Liver (tissue), 9 donors: Measurements from ENCODE around the gene TMBIM1. TPM values are rescaled to one million over a fixed set of nuclear protein-coding genes. Genes with fewer than 3 reads are reported as not detected.

ENCODE experiments used
- DNase-seq: peaks from one replicate; pipeline ENCODE4 v3.0.0-alpha.2; 2017; ENCODE audit warnings: low spot score
- H3K27ac ChIP-seq, 2 donors: one replicate each; pipeline ENCODE4 v1.7.0; 2013; ENCODE audit warnings: inconsistent platforms in 2 of 2, low read length in 2 of 2, control low read depth in 1 of 2, low read depth in 1 of 2, mild to moderate bottlenecking in 1 of 2
- H3K27me3 ChIP-seq, 4 donors: one replicate each; pipeline versions ENCODE4 v1.6.1 to v1.7.0; 2013; ENCODE audit warnings: low read length in 3 of 4, inconsistent platforms in 1 of 4, mild to moderate bottlenecking in 1 of 4, moderate library complexity in 1 of 4; ENCODE audit not compliant: control insufficient read depth in 4 of 4, insufficient read depth in 4 of 4
- H3K36me3 ChIP-seq, 4 donors: one replicate each; pipeline versions ENCODE4 v1.6.1 to v1.7.0; 2013; ENCODE audit warnings: low read length in 3 of 4, mild to moderate bottlenecking in 3 of 4, low read depth in 1 of 4, moderate library complexity in 1 of 4; ENCODE audit not compliant: control insufficient read depth in 4 of 4, insufficient read depth in 3 of 4
- H3K4me1 ChIP-seq, 4 donors: one replicate each; pipeline versions ENCODE4 v1.6.1 to v1.7.0; 2013; ENCODE audit warnings: low read length in 3 of 4, mild to moderate bottlenecking in 3 of 4, moderate library complexity in 1 of 4; ENCODE audit not compliant: control insufficient read depth in 4 of 4, insufficient read depth in 4 of 4
- H3K4me3 ChIP-seq, 3 donors: one replicate each; pipeline versions ENCODE4 v1.6.1 to v1.7.0; 2013; ENCODE audit warnings: low read length in 3 of 3, control low read depth in 1 of 3, low read depth in 1 of 3, mild to moderate bottlenecking in 1 of 3
- H3K9ac ChIP-seq, 2 donors: one replicate each; pipeline ENCODE4 v1.7.0; 2013; ENCODE audit warnings: low read length in 2 of 2, mild to moderate bottlenecking in 2 of 2, moderate library complexity in 2 of 2, control low read depth in 1 of 2, low read depth in 1 of 2
- H3K9me3 ChIP-seq, 4 donors: one replicate each; pipeline versions ENCODE4 v1.6.1 to v1.7.0; 2013; ENCODE audit warnings: low read length in 3 of 4; ENCODE audit not compliant: control insufficient read depth in 4 of 4
- EGR1 ChIP-seq, 2 donors: IDR thresholded peaks; 2 replicates each; pipeline ENCODE4 v1.6.1; 2016 to 2018; ENCODE audit warnings: antibody characterized with exemption in 2 of 2, low read depth in 2 of 2
- FOXA1 ChIP-seq: IDR thresholded peaks from 2 replicates; pipeline ENCODE4 v1.6.1; 2016; ENCODE audit warnings: antibody characterized with exemption
- FOXA2 ChIP-seq: IDR thresholded peaks from 2 replicates; pipeline ENCODE4 v1.6.1; 2016; ENCODE audit warnings: antibody characterized with exemption
- GABPA ChIP-seq, 2 donors: IDR thresholded peaks in 1 of 2; conservative IDR thresholded peaks in 1 of 2; 2 replicates each; pipeline ENCODE4 v1.6.1; 2016; ENCODE audit warnings: antibody characterized with exemption in 2 of 2, mild to moderate bottlenecking in 1 of 2, moderate library complexity in 1 of 2
- HNF4A ChIP-seq, 2 donors: conservative IDR thresholded peaks; 2 replicates each; pipeline ENCODE4 v1.6.1; 2016; ENCODE audit warnings: antibody characterized with exemption in 2 of 2, mild to moderate bottlenecking in 2 of 2
- HNF4G ChIP-seq: IDR thresholded peaks from 2 replicates; pipeline ENCODE4 v1.6.1; 2016; ENCODE audit warnings: antibody characterized with exemption
- JUND ChIP-seq, 2 donors: IDR thresholded peaks; 2 replicates each; pipeline ENCODE4 v1.6.1; 2016; ENCODE audit warnings: antibody characterized with exemption in 2 of 2
- NR2F2 ChIP-seq: IDR thresholded peaks from 2 replicates; pipeline ENCODE4 v1.6.1; 2016; ENCODE audit warnings: antibody characterized with exemption
- RAD21 ChIP-seq, 2 donors: IDR thresholded peaks; 2 replicates each; pipeline ENCODE4 v1.6.1; 2016; ENCODE audit warnings: antibody characterized with exemption in 2 of 2, mild to moderate bottlenecking in 2 of 2
- RXRA ChIP-seq, 2 donors: IDR thresholded peaks; 2 replicates each; pipeline ENCODE4 v1.6.1; 2017 to 2018; ENCODE audit warnings: antibody characterized with exemption in 2 of 2, mild to moderate bottlenecking in 1 of 2
- SP1 ChIP-seq: IDR thresholded peaks from 2 replicates; pipeline ENCODE4 v1.6.1; 2018; ENCODE audit warnings: antibody characterized with exemption, mild to moderate bottlenecking
- TAF1 ChIP-seq: conservative IDR thresholded peaks from 2 replicates; pipeline ENCODE4 v1.6.1; 2016; ENCODE audit warnings: antibody characterized with exemption, mild to moderate bottlenecking
- YY1 ChIP-seq: IDR thresholded peaks from 2 replicates; pipeline ENCODE4 v1.6.1; 2016; ENCODE audit warnings: antibody characterized with exemption, mild to moderate bottlenecking
- WGBS: extraction: QIAGEN DNeasy Blood & Tissue Kit; methylation state at CpG from one replicate; pipeline ENCODE4 v1.1.7; 2013; 5-methylcytosine and 5-hydroxymethylcytosine counted together
- polyA plus RNA-seq, 2 donors: library from polyadenylated mRNA; stranded (reverse) in 1 of 2; unstranded in 1 of 2; fragments of 200-250 nt in 1 of 2; fragments of >200 nt in 1 of 2; fragmentation: Nextera tagmentation in 1 of 2; extraction: Ambion mirVana in 1 of 2; gene quantifications; one replicate each; pipeline versions ENCODE4 v1.2.1 to v1.2.3, GENCODE V29; 2013 to 2015
- total RNA-seq, 2 donors: library from RNA; depleted of rRNA; stranded (reverse); fragments of >200 nt; gene quantifications; one replicate each; pipeline ENCODE4 v1.2.3, GENCODE V29; 2014
- TF ChIP-seq, protein P1 (sequence below): IDR thresholded peaks from 2 replicates; pipeline ENCODE4 v1.6.1; 2016; ENCODE audit warnings: antibody characterized with exemption
- TF ChIP-seq, protein P2 (sequence below): IDR thresholded peaks from 2 replicates; pipeline ENCODE4 v1.6.1; 2016; ENCODE audit warnings: antibody characterized with exemption
- TF ChIP-seq, protein P3 (sequence below): IDR thresholded peaks from 2 replicates; pipeline ENCODE4 v1.6.1; 2016; ENCODE audit warnings: antibody characterized with exemption
- TF ChIP-seq, protein P4 (sequence below): fragments of 150-350 bp; IDR thresholded peaks from 2 replicates; pipeline ENCODE4 v1.5.1; 2017; ENCODE audit warnings: improper control_type of control experiment, low read depth, low read length; ENCODE audit not compliant: missing input control
- donor health status: healthy.
- donor health status: healthy.
- donor health status: healthy.
- donor health status: healthy.
- donor health status: healthy.

Gene TMBIM1
- total and polyA plus RNA-seq, 4 donors = 61.8 to 133 (median 114) TPM

DNA sequence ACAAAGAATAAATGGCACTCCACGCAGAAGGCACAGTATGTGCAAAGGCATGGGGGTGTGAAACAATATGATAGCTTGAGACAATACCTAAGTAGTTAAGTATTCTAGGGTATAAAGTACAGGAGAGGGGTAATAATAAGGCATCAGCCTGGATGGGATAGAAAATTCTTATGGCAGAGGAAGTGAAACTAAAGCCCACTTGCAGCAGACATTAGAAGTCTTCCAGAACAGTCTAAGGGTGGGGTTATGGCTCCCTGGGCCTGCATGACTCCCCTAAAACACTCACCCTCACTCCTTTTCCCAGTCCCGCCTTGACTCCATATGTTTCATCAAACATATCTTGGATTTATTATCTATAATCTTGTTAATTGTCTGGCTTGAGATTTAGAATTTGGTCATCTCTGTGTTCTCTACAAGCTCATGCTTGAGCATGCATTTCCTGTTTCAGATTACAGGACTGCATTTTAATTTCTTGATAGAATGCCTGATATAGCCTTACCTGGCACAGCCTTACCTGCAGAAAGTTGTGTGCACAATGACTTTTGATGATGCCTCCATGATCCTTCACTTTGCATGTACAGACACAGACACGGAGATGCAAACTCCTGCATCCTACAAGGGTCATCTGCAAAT lies 28.5 kb upstream of the TMBIM1 start:
- no peak overlapping the region for H3K9ac ChIP-seq
- WGBS = 92% methylated on average over 3 of the region's 3 CpGs
- no peak overlapping the region for H3K4me3 ChIP-seq
- no peaks in the 10 kb centered on the region for H3K9me3 ChIP-seq
- H3K27ac ChIP-seq = no peak overlapping the region
- no peaks in the 10 kb centered on the region for H3K36me3 ChIP-seq
- H3K4me1 ChIP-seq = peaks cover 3 to 23% (median 15%) of the 10 kb centered on the region in 4 donors
- no peak for DNase-seq
- H3K27me3 ChIP-seq = no peaks in the 10 kb centered on the region
- TF ChIP-seq RAD21 (IDR thresholded peaks at IDR 0.05) = no peak
- TF ChIP-seq TAF1 = no peak
- no peak for TF ChIP-seq YY1
- no peak for TF ChIP-seq NR2F2
- no peak for TF ChIP-seq HNF4G

DNA sequence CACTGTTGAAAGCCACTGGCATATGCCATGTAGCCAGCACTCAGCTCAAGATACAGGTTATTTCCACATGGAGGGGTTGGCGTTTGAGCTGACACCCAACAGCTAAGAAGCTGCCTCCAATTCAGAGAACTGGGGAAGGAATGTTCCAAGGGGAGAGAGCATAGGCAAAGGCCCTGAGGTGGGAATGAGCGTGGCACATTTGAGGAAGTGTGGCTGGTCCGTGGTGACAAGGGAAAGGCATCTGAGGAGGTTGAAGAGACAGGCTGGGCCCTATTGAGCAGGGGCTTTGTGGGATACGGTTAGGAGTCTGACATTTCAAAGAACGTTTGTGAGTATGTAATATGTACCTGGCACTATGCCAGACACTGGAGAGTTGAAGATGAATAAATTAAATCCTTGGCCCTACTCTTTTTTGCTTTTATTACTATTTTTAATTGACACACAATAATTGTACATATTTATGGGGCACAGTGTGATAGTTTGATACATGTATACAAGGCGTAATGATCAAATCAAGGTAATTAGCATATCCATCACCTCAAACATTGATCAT lies 27.6 kb upstream of the TMBIM1 start:
- TF ChIP-seq, protein P1, sequence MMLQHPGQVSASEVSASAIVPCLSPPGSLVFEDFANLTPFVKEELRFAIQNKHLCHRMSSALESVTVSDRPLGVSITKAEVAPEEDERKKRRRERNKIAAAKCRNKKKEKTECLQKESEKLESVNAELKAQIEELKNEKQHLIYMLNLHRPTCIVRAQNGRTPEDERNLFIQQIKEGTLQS = no peak
- no peak for TF ChIP-seq RAD21 (IDR thresholded peaks at IDR 0.05)
- no peak for TF ChIP-seq FOXA2
- DNase-seq = no peak
- Histone ChIP-seq H3K36me3 (no peaks in the 10 kb centered on the region), H3K27me3 (no peaks in the 10 kb centered on the region), H3K27ac (no peak overlapping the region), H3K9ac (no peak overlapping the region), H3K4me1 (peaks cover 0 to 21% (median 12%) of the 10 kb centered on the region in 4 donors), H3K9me3 (no peaks in the 10 kb centered on the region), H3K4me3 (no peak overlapping the region)
- 73% methylated on average over 6 of the region's 6 CpGs for WGBS

DNA sequence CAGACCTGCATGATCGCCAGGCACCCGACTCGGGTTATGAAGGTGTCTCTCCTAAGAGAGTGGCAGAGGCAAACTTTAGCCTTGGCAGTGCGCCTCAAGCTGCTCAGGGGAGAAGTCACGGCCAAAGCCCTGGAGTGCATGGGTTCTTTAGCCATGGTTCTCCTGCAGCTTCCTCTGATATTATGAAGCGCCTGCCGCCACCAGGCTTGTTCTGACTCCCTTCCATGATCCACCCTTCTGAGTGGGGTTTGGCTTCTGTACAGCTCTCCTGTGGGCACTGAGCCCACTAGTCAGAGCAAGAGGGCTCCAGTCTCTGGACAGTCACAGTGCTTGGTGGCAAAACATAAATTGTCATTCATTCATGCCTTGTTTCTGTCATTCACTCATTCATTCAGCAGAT lies 25.9 kb upstream of the TMBIM1 start:
- no peaks in the 10 kb centered on the region for H3K36me3 ChIP-seq
- no peak for DNase-seq
- no peak overlapping the region for H3K27ac ChIP-seq
- H3K27me3 ChIP-seq = no peaks in the 10 kb centered on the region
- peaks cover 2 to 12% (median 8%) of the 10 kb centered on the region in 4 donors for H3K4me1 ChIP-seq
- no peak for TF ChIP-seq RAD21 (IDR thresholded peaks at IDR 0.05)
- TF ChIP-seq FOXA1 = no peak
- no peak for TF ChIP-seq HNF4G
- no peak for TF ChIP-seq HNF4A (conservative IDR thresholded peaks at IDR 0.05)
- no peak for TF ChIP-seq JUND (IDR thresholded peaks at IDR 0.05)
- TF ChIP-seq TAF1 = no peak
- no peak for TF ChIP-seq GABPA (IDR thresholded peaks at IDR 0.05 in 1 of 2, conservative IDR thresholded peaks at IDR 0.05 in 1 of 2)
- TF ChIP-seq, protein P2, sequence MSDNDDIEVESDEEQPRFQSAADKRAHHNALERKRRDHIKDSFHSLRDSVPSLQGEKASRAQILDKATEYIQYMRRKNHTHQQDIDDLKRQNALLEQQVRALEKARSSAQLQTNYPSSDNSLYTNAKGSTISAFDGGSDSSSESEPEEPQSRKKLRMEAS = no peak
- no peak for TF ChIP-seq RXRA (IDR thresholded peaks at IDR 0.05)
- TF ChIP-seq, protein P3, sequence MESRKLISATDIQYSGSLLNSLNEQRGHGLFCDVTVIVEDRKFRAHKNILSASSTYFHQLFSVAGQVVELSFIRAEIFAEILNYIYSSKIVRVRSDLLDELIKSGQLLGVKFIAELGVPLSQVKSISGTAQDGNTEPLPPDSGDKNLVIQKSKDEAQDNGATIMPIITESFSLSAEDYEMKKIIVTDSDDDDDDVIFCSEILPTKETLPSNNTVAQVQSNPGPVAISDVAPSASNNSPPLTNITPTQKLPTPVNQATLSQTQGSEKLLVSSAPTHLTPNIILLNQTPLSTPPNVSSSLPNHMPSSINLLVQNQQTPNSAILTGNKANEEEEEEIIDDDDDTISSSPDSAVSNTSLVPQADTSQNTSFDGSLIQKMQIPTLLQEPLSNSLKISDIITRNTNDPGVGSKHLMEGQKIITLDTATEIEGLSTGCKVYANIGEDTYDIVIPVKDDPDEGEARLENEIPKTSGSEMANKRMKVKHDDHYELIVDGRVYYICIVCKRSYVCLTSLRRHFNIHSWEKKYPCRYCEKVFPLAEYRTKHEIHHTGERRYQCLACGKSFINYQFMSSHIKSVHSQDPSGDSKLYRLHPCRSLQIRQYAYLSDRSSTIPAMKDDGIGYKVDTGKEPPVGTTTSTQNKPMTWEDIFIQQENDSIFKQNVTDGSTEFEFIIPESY = no peak
- TF ChIP-seq, protein P1 = no peak
- no peak for TF ChIP-seq SP1
- TF ChIP-seq, protein P4, sequence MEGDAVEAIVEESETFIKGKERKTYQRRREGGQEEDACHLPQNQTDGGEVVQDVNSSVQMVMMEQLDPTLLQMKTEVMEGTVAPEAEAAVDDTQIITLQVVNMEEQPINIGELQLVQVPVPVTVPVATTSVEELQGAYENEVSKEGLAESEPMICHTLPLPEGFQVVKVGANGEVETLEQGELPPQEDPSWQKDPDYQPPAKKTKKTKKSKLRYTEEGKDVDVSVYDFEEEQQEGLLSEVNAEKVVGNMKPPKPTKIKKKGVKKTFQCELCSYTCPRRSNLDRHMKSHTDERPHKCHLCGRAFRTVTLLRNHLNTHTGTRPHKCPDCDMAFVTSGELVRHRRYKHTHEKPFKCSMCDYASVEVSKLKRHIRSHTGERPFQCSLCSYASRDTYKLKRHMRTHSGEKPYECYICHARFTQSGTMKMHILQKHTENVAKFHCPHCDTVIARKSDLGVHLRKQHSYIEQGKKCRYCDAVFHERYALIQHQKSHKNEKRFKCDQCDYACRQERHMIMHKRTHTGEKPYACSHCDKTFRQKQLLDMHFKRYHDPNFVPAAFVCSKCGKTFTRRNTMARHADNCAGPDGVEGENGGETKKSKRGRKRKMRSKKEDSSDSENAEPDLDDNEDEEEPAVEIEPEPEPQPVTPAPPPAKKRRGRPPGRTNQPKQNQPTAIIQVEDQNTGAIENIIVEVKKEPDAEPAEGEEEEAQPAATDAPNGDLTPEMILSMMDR = no peak
- TF ChIP-seq YY1 = no peak
- TF ChIP-seq EGR1 (IDR thresholded peaks at IDR 0.05; ENCODE audit: low read depth in 2 of 2) = no peak
- H3K4me3 ChIP-seq = no peak overlapping the region
- 93% methylated on average over 7 of the region's 7 CpGs for WGBS
- H3K9me3 ChIP-seq = no peaks in the 10 kb centered on the region
- H3K9ac ChIP-seq = no peak overlapping the region
